Activated B cell treated with CpG ODN at 0.5 μM for 24 hours (primary cell): Measurements from ENCODE around the gene GLYR1. TPM values are rescaled to one million over a fixed set of nuclear protein-coding genes. Genes with fewer than 3 reads are reported as not detected.

Experiments used
- ATAC-seq: fragments of 200-7000 bp; cut with Tn5 transposase; one replicate; pipeline ENCODE4 v1.10.0; 2021; ENCODE audit warnings: low read depth, mild to moderate bottlenecking, moderate library complexity
- CTCF ChIA-PET: fragments of 350-600 bp; sonication (Branson Sonifier 250); formaldehyde crosslinking; loops from one replicate; lab custom pipeline; 2021; ENCODE audit warnings: antibody characterized with exemption; lab: Charles Lee
- POLR2A ChIA-PET: fragments of 350-600 bp; sonication (Branson Sonifier 250); formaldehyde crosslinking; loops from one replicate; lab custom pipeline; 2021; ENCODE audit warnings: antibody characterized with exemption; lab: Charles Lee
- DNase-seq: peaks from one replicate; pipeline ENCODE4 v3.0.0; 2022
- H3K27ac Mint-ChIP-seq: one replicate; pipeline ENCODE4 v1.8.0; 2020; ENCODE audit warnings: mixed read lengths
- H3K27me3 Mint-ChIP-seq: one replicate; pipeline ENCODE4 v1.8.0; 2021; ENCODE audit warnings: mixed read lengths
- H3K36me3 Mint-ChIP-seq: one replicate; pipeline ENCODE4 v1.8.0; 2021; ENCODE audit warnings: low read depth, mixed read lengths
- H3K4me1 Mint-ChIP-seq: one replicate; pipeline ENCODE4 v1.8.0; 2021; ENCODE audit warnings: mixed read lengths
- H3K4me3 Mint-ChIP-seq: one replicate; pipeline ENCODE4 v1.8.0; 2020; ENCODE audit warnings: mild to moderate bottlenecking, mixed read lengths
- H3K9me3 Mint-ChIP-seq: one replicate; pipeline ENCODE4 v1.8.0; 2020; ENCODE audit warnings: mixed read lengths
- CTCF ChIP-seq: fragments of 200-600 bp; IDR thresholded peaks from one replicate; pipeline ENCODE4 v1.8.0; 2022; ENCODE audit warnings: antibody characterized with exemption, mild to moderate bottlenecking
- intact Hi-C: fragments of 100-400 bp; cut with micrococcal nuclease; formaldehyde crosslinking; loops from one replicate; pipeline ENCODE4 v1.15.1; 2024
- total RNA-seq: library from RNA; stranded (reverse); gene quantifications from 2 replicates; pipeline ENCODE4 v1.2.3, GENCODE V29; 2022

GLYR1 gene
- total RNA-seq, 1 donor from 2014 or later: 156 TPM

DNA sequence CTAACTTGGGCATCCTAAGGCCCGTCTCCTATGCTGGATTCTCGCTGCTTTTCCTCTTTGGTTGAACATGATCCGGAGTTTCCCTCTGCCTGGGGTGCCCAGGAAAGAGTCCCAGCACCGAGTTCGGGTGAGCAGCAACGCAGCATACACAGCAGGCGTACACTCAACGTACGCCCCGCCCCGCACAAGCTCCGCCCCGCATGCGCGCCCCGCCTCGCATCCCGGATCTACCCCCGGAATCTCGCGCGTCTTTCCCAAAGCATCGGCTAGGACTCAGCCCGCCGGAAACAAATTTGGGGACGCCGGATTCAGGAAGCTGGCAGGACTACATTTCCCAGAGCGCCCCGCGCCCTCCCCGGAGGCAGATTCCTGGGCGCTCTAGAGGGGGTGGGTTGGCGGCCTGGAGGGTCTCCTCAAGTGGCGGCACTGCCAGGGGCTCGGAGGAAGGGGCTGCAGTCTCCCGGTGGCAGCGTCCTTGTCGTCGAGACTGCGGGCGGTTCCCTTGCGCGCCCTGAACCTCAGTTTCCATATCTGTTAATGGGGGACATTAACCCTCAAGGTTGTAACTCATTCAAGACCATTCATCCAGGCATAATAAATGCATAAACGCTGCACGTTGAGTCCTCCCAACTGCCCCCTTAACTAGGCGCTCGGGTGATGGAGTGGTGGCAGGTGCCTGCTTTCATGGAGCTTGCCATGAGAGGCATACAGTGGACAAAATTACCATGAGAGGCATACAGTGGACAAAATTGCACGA lies 78.4 kb downstream of the GLYR1 start:
- ChIA-PET POLR2A (interaction anchor here (0.5 to 2.4 kb wide), 9 partner anchors 9 to 458 kb away, joined by 3 to 21 read pairs (median 5); partner anchors contain the start of genes ANKS3, DNAAF8, MGRN1 and NUDT16L1), CTCF (interaction anchor here (0.5 kb wide), 1 partner anchor 140 kb away, joined by 3 read pairs; no protein-coding TSS in a partner anchor)
- Mint-ChIP-seq H3K27me3 (no peaks in the 10 kb centered on the region), H3K4me3 (peak overlapping the region; percentile 93), H3K36me3 (peaks cover 5% of the 10 kb centered on the region), H3K27ac (peak overlapping the region; percentile 91), H3K4me1 (peaks cover 24% of the 10 kb centered on the region), H3K9me3 (no peaks in the 10 kb centered on the region)
- intact Hi-C loops: loop anchor here (1.0 kb wide), 2 partner anchors 34 to 152 kb away; partner anchors contain the start of gene ROGDI
- peak; percentile 85 for DNase-seq
- TF ChIP-seq CTCF: no peak
- ATAC-seq: peak; percentile 68

DNA sequence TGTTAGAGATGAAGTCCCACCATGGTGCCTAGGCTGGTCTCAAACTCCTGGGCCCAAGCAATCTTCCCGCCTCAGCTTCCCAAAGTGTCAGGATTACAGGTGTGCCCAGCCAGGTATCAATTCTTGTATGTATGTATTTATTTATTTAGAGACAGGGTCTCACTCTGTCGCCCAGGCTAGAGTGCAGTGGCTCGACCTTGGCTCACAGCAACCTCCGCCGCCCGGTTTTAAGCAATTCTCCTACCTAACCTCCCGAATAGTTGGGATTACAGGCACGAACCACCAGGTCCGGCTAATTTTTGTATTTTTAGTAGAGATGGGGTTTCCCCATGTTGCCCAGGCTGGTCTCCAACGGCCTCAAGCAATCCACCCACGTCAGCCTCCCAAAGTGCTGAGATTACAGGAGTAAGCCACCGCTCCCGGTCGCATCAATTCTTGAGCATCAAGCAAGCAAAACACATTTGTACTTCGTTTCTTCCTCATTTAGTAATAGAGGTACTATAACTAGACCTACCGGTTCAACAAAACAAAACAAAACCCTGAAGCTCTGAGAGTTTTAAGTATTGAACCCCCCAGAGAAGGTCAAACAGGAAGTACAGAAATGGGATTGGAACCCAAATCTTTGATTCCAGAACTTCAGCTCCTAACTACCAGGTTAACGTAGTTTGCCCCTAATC lies 79.1 kb downstream of the GLYR1 start:
- H3K27me3 Mint-ChIP-seq: no peaks in the 10 kb centered on the region
- TF ChIP-seq CTCF: no peak
- peaks cover 24% of the 10 kb centered on the region for H3K4me1 Mint-ChIP-seq
- H3K9me3 Mint-ChIP-seq: no peaks in the 10 kb centered on the region
- CTCF ChIA-PET: no interaction called here
- intact Hi-C loops: loop anchor here (1.0 kb wide), 4 partner anchors 34 to 152 kb away; partner anchors contain the start of genes ANKS3, DNAAF8, GLYR1 and ROGDI
- ATAC-seq (no peak), DNase-seq (no peak)
- H3K4me3 Mint-ChIP-seq: peak overlapping the region; percentile 93
- peaks cover 7% of the 10 kb centered on the region for H3K36me3 Mint-ChIP-seq
- POLR2A ChIA-PET: interaction anchor here (0.6 to 2.4 kb wide), 8 partner anchors 8 to 457 kb away, joined by 3 to 21 read pairs (median 6); partner anchors contain the start of genes ANKS3, DNAAF8, MGRN1 and NUDT16L1
- peak overlapping the region; percentile 91 for H3K27ac Mint-ChIP-seq

- H3K4me1 Mint-ChIP-seq: peaks cover 24% of the 10 kb centered on the region
- peak; percentile 91 for ATAC-seq
- H3K27me3 Mint-ChIP-seq: no peaks in the 10 kb centered on the region
- intact Hi-C loops: loop anchor here (1.0 kb wide), 2 partner anchors 33 to 80 kb away; partner anchors contain the start of genes ANKS3, DNAAF8, GLYR1 and UBN1
- peaks cover 16% of the 10 kb centered on the region for H3K36me3 Mint-ChIP-seq
- H3K4me3 Mint-ChIP-seq: peak within 1 kb of the TSS; percentile 93
- ChIA-PET POLR2A (interaction anchor here (2.3 kb wide), 1 partner anchor 33 kb away, joined by 10 read pairs; the partner anchor contains the start of genes ANKS3 and DNAAF8), CTCF (no interaction called here)
- no peaks in the 10 kb centered on the region for H3K9me3 Mint-ChIP-seq
- no peak for TF ChIP-seq CTCF
- H3K27ac Mint-ChIP-seq: peak within 1 kb of the TSS; percentile 91
- DNase-seq: peak; percentile 97
These were observed 80.0 kb downstream of the GLYR1 start, which contains the start of gene ZNF500 for GRCh38 chr16:4766875-4767628. Gene ZNF500, minus strand, starts transcription at chr16:4767162. Its CDS starts 1,184 bp downstream, at chr16:4765978.

DNA sequence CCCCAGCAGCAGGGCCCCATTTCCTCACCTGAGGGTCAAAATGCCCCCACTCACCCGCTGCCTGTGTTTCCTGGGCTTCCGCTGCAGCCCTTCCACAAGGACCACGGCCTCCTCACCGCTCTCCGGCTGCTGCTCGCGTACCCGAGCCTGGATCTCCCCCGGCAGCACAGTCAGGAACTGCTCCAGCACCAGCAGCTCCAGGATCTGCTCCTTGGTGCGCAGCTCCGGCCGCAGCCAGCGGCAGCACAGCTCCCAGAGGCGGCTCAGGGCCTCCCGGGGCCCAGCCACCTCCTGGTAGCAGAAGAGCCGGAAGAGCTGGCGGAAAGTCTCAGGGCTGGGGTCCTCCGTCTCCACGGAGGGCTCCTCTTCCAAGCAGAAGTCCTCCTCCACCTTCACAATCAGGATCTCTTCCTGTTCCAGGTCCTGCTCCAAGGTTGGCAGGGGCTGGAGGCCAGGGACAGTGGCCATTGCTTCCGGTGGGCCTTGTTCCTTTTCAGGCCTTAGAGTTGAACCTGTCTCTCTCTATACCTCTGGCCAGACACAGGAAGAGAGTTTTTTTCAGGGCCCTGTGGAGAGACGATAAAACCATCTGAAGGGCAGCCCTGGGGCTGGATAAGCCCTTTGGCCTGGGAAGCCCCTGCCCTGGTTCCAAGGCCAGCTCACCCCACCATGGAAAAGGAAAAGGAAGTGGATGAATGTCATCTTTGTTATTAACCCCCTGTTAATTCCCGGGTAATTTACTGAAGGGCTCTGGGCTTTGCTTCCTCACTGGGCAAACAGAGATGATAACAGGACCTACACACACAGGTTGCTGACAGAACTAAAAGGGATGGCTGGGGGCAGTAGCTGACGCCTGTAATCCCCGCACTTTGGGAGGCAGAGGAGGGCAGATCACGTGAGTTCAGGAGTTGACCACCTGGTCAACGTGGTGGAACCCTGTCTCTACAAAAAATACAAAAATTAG lies 81.3 kb downstream of the GLYR1 start:
- intact Hi-C loops: no loop called here
- peaks cover 24% of the 10 kb centered on the region for H3K4me1 Mint-ChIP-seq
- H3K4me3 Mint-ChIP-seq: peak overlapping the region; percentile 89
- H3K27ac Mint-ChIP-seq: peak overlapping the region; percentile 66
- CTCF ChIA-PET: no interaction called here
- H3K9me3 Mint-ChIP-seq: no peaks in the 10 kb centered on the region
- H3K36me3 Mint-ChIP-seq: peaks cover 23% of the 10 kb centered on the region
- no peaks in the 10 kb centered on the region for H3K27me3 Mint-ChIP-seq
- ATAC-seq (no peak), DNase-seq (no peak)
- TF ChIP-seq CTCF: no peak
- POLR2A ChIA-PET: interaction anchor here (2.3 kb wide), 1 partner anchor 31 kb away, joined by 10 read pairs; the partner anchor contains the start of genes ANKS3 and DNAAF8
